Liver (tissue), 9 donors: ENCODE results near the gene ZNF556. TPM values are rescaled to one million over a fixed set of nuclear protein-coding genes. Genes with fewer than 3 reads are reported as not detected.

Experiments used
- DNase-seq: peaks from one replicate; pipeline ENCODE4 v3.0.0-alpha.2; 2017; ENCODE audit warnings: low spot score
- H3K27ac ChIP-seq, 2 donors: one replicate each; pipeline ENCODE4 v1.7.0; 2013; ENCODE audit warnings: inconsistent platforms in 2 of 2, low read length in 2 of 2, control low read depth in 1 of 2, low read depth in 1 of 2, mild to moderate bottlenecking in 1 of 2
- H3K27me3 ChIP-seq, 4 donors: one replicate each; pipeline versions ENCODE4 v1.6.1 to v1.7.0; 2013; ENCODE audit warnings: low read length in 3 of 4, inconsistent platforms in 1 of 4, mild to moderate bottlenecking in 1 of 4, moderate library complexity in 1 of 4; ENCODE audit not compliant: control insufficient read depth in 4 of 4, insufficient read depth in 4 of 4
- H3K36me3 ChIP-seq, 4 donors: one replicate each; pipeline versions ENCODE4 v1.6.1 to v1.7.0; 2013; ENCODE audit warnings: low read length in 3 of 4, mild to moderate bottlenecking in 3 of 4, low read depth in 1 of 4, moderate library complexity in 1 of 4; ENCODE audit not compliant: control insufficient read depth in 4 of 4, insufficient read depth in 3 of 4
- H3K4me1 ChIP-seq, 4 donors: one replicate each; pipeline versions ENCODE4 v1.6.1 to v1.7.0; 2013; ENCODE audit warnings: low read length in 3 of 4, mild to moderate bottlenecking in 3 of 4, moderate library complexity in 1 of 4; ENCODE audit not compliant: control insufficient read depth in 4 of 4, insufficient read depth in 4 of 4
- H3K4me3 ChIP-seq, 3 donors: one replicate each; pipeline versions ENCODE4 v1.6.1 to v1.7.0; 2013; ENCODE audit warnings: low read length in 3 of 3, control low read depth in 1 of 3, low read depth in 1 of 3, mild to moderate bottlenecking in 1 of 3
- H3K9ac ChIP-seq, 2 donors: one replicate each; pipeline ENCODE4 v1.7.0; 2013; ENCODE audit warnings: low read length in 2 of 2, mild to moderate bottlenecking in 2 of 2, moderate library complexity in 2 of 2, control low read depth in 1 of 2, low read depth in 1 of 2
- H3K9me3 ChIP-seq, 4 donors: one replicate each; pipeline versions ENCODE4 v1.6.1 to v1.7.0; 2013; ENCODE audit warnings: low read length in 3 of 4; ENCODE audit not compliant: control insufficient read depth in 4 of 4
- ATF3 ChIP-seq: IDR thresholded peaks from 2 replicates; pipeline ENCODE4 v1.6.1; 2016; ENCODE audit warnings: antibody characterized with exemption
- CTCF ChIP-seq: fragments of 150-350 bp; IDR thresholded peaks from 2 replicates; pipeline ENCODE4 v1.5.1; 2017; ENCODE audit warnings: improper control_type of control experiment, low read depth, low read length; ENCODE audit not compliant: missing input control
- EGR1 ChIP-seq, 2 donors: IDR thresholded peaks; 2 replicates each; pipeline ENCODE4 v1.6.1; 2016 to 2018; ENCODE audit warnings: antibody characterized with exemption in 2 of 2, low read depth in 2 of 2
- FOXA1 ChIP-seq: IDR thresholded peaks from 2 replicates; pipeline ENCODE4 v1.6.1; 2016; ENCODE audit warnings: antibody characterized with exemption
- FOXA2 ChIP-seq: IDR thresholded peaks from 2 replicates; pipeline ENCODE4 v1.6.1; 2016; ENCODE audit warnings: antibody characterized with exemption
- GABPA ChIP-seq, 2 donors: IDR thresholded peaks in 1 of 2; conservative IDR thresholded peaks in 1 of 2; 2 replicates each; pipeline ENCODE4 v1.6.1; 2016; ENCODE audit warnings: antibody characterized with exemption in 2 of 2, mild to moderate bottlenecking in 1 of 2, moderate library complexity in 1 of 2
- HNF4A ChIP-seq, 2 donors: conservative IDR thresholded peaks; 2 replicates each; pipeline ENCODE4 v1.6.1; 2016; ENCODE audit warnings: antibody characterized with exemption in 2 of 2, mild to moderate bottlenecking in 2 of 2
- HNF4G ChIP-seq: IDR thresholded peaks from 2 replicates; pipeline ENCODE4 v1.6.1; 2016; ENCODE audit warnings: antibody characterized with exemption
- JUND ChIP-seq, 2 donors: IDR thresholded peaks; 2 replicates each; pipeline ENCODE4 v1.6.1; 2016; ENCODE audit warnings: antibody characterized with exemption in 2 of 2
- MAX ChIP-seq: IDR thresholded peaks from 2 replicates; pipeline ENCODE4 v1.6.1; 2016; ENCODE audit warnings: antibody characterized with exemption
- NR2F2 ChIP-seq: IDR thresholded peaks from 2 replicates; pipeline ENCODE4 v1.6.1; 2016; ENCODE audit warnings: antibody characterized with exemption
- RAD21 ChIP-seq, 2 donors: IDR thresholded peaks; 2 replicates each; pipeline ENCODE4 v1.6.1; 2016; ENCODE audit warnings: antibody characterized with exemption in 2 of 2, mild to moderate bottlenecking in 2 of 2
- SP1 ChIP-seq: IDR thresholded peaks from 2 replicates; pipeline ENCODE4 v1.6.1; 2018; ENCODE audit warnings: antibody characterized with exemption, mild to moderate bottlenecking
- TAF1 ChIP-seq: conservative IDR thresholded peaks from 2 replicates; pipeline ENCODE4 v1.6.1; 2016; ENCODE audit warnings: antibody characterized with exemption, mild to moderate bottlenecking
- YY1 ChIP-seq: IDR thresholded peaks from 2 replicates; pipeline ENCODE4 v1.6.1; 2016; ENCODE audit warnings: antibody characterized with exemption, mild to moderate bottlenecking
- ZBTB33 ChIP-seq: IDR thresholded peaks from 2 replicates; pipeline ENCODE4 v1.6.1; 2016; ENCODE audit warnings: antibody characterized with exemption
- WGBS: extraction: QIAGEN DNeasy Blood & Tissue Kit; methylation state at CpG from one replicate; pipeline ENCODE4 v1.1.7; 2013; 5-methylcytosine and 5-hydroxymethylcytosine counted together
- polyA plus RNA-seq, 2 donors: library from polyadenylated mRNA; stranded (reverse) in 1 of 2; unstranded in 1 of 2; fragments of 200-250 nt in 1 of 2; fragments of >200 nt in 1 of 2; fragmentation: Nextera tagmentation in 1 of 2; extraction: Ambion mirVana in 1 of 2; gene quantifications; one replicate each; pipeline versions ENCODE4 v1.2.1 to v1.2.3, GENCODE V29; 2013 to 2015
- total RNA-seq, 2 donors: library from RNA; depleted of rRNA; stranded (reverse); fragments of >200 nt; gene quantifications; one replicate each; pipeline ENCODE4 v1.2.3, GENCODE V29; 2014
- TF ChIP-seq, protein P1 (sequence below): IDR thresholded peaks from 2 replicates; pipeline ENCODE4 v1.6.1; 2016; ENCODE audit warnings: antibody characterized with exemption, mild to moderate bottlenecking
- donor health status: healthy.
- donor health status: healthy.
- donor health status: healthy.
- donor health status: healthy.
- donor health status: healthy.

ZNF556 gene
- total and polyA plus RNA-seq, 4 donors = 0.08 TPM; not detected in 3

DNA sequence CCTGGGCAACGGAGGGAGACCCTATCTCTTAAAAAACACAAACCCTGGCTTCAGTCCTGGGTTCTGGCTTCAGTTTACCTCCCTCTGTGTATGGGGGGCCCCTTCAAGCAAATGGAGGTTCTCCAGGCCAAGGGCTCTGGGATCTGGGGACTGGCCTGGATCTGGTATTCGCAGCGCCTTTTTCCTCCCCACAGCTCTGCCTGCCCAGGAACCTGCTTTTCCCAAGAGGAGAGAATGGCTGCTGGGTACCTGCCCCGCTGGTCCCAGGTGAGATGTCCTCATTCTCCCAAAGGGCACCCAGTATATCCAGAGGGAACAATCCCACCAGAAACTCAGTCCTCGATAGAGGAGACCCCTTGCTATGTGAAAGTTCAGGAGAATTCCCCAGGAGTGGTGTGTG lies 44.3 kb upstream of the ZNF556 start:
- Histone ChIP-seq H3K4me3 (no peak overlapping the region), H3K4me1 (peaks cover 0 to 12% (median 4%) of the 10 kb centered on the region in 4 donors), H3K36me3 (peaks cover 0 to 29% (median 12%) of the 10 kb centered on the region in 4 donors), H3K9me3 (peaks cover 0 to 10% (median 9%) of the 10 kb centered on the region in 4 donors), H3K27ac (no peak overlapping the region), H3K9ac (no peak overlapping the region), H3K27me3 (no peaks in the 10 kb centered on the region)
- TF ChIP-seq HNF4G (no peak), HNF4A (conservative IDR thresholded peaks at IDR 0.05) (no peak)
- DNase-seq = no peak
- WGBS = 96% methylated on average over 5 of the region's 5 CpGs

- peaks cover 0 to 33% (median 17%) of the 10 kb centered on the region in 4 donors for H3K36me3 ChIP-seq
- 87% methylated on average over 9 of the region's 9 CpGs for WGBS
- H3K27ac ChIP-seq = no peak overlapping the region
Observed at GRCh38 chr19:2823646-2824045, 43.5 kb upstream of the ZNF556 start.

More at GRCh38 chr19:2823646-2824045, 43.5 kb upstream of the ZNF556 start:
- no peak for TF ChIP-seq JUND (IDR thresholded peaks at IDR 0.05)
- TF ChIP-seq GABPA (IDR thresholded peaks at IDR 0.05 in 1 of 2, conservative IDR thresholded peaks at IDR 0.05 in 1 of 2) = no peak
- no peak for TF ChIP-seq ZBTB33
- TF ChIP-seq ATF3 = no peak
- TF ChIP-seq, protein P1, sequence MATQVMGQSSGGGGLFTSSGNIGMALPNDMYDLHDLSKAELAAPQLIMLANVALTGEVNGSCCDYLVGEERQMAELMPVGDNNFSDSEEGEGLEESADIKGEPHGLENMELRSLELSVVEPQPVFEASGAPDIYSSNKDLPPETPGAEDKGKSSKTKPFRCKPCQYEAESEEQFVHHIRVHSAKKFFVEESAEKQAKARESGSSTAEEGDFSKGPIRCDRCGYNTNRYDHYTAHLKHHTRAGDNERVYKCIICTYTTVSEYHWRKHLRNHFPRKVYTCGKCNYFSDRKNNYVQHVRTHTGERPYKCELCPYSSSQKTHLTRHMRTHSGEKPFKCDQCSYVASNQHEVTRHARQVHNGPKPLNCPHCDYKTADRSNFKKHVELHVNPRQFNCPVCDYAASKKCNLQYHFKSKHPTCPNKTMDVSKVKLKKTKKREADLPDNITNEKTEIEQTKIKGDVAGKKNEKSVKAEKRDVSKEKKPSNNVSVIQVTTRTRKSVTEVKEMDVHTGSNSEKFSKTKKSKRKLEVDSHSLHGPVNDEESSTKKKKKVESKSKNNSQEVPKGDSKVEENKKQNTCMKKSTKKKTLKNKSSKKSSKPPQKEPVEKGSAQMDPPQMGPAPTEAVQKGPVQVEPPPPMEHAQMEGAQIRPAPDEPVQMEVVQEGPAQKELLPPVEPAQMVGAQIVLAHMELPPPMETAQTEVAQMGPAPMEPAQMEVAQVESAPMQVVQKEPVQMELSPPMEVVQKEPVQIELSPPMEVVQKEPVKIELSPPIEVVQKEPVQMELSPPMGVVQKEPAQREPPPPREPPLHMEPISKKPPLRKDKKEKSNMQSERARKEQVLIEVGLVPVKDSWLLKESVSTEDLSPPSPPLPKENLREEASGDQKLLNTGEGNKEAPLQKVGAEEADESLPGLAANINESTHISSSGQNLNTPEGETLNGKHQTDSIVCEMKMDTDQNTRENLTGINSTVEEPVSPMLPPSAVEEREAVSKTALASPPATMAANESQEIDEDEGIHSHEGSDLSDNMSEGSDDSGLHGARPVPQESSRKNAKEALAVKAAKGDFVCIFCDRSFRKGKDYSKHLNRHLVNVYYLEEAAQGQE = no peak
- TF ChIP-seq MAX = no peak
- no peak for TF ChIP-seq FOXA1
- no peak for TF ChIP-seq YY1
- TF ChIP-seq FOXA2 = no peak
- no peak for TF ChIP-seq TAF1
- no peak for TF ChIP-seq EGR1 (IDR thresholded peaks at IDR 0.05; ENCODE audit: low read depth in 2 of 2)
- no peak for TF ChIP-seq SP1
- no peak for TF ChIP-seq RAD21 (IDR thresholded peaks at IDR 0.05)
- no peak for TF ChIP-seq CTCF
- TF ChIP-seq NR2F2 = no peak
- no peak for DNase-seq
- Histone ChIP-seq H3K4me1 (peaks cover 0 to 12% (median 4%) of the 10 kb centered on the region in 4 donors), H3K9ac (no peak overlapping the region), H3K27me3 (no peaks in the 10 kb centered on the region), H3K9me3 (peaks cover 0 to 16% (median 14%) of the 10 kb centered on the region in 4 donors), H3K4me3 (no peak overlapping the region)
